NCI-H2171 treated with DMSO at 0.1 percent for 48 hours (cell line): Measurements from ENCODE around the gene LRRK1.

Source experiments
- DNase-seq: peaks from one replicate; lab custom pipeline; 2025; lab: John Stamatoyannopoulos, UW

The LRRK1 gene

GRCh38 chr15:101043011-101043410 is 123.9 kb downstream of the LRRK1 start:
- no peak for DNase-seq

GRCh38 chr15:101043911-101044624 is 124.9 kb downstream of the LRRK1 start:
- no peak for DNase-seq

- DNase-seq: no peak
These were observed 125.6 kb downstream of the LRRK1 start for GRCh38 chr15:101044625-101045235.

- no peak for DNase-seq
These were observed 126.1 kb downstream of the LRRK1 start for GRCh38 chr15:101045236-101045646.

- DNase-seq: no peak
These were observed 126.9 kb downstream of the LRRK1 start for GRCh38 chr15:101045835-101046691.

- DNase-seq: no peak
These were observed 127.7 kb downstream of the LRRK1 start for GRCh38 chr15:101046826-101047225.

GRCh38 chr15:101047301-101047781 is 128.2 kb downstream of the LRRK1 start:
- no peak for DNase-seq

GRCh38 chr15:101048176-101048575 is 129.0 kb downstream of the LRRK1 start:
- DNase-seq: no peak

- no peak for DNase-seq
These were observed 129.4 kb downstream of the LRRK1 start for GRCh38 chr15:101048581-101049030.

GRCh38 chr15:101049282-101049681 is 130.1 kb downstream of the LRRK1 start:
- DNase-seq: no peak

GRCh38 chr15:101049856-101050622 is 130.9 kb downstream of the LRRK1 start:
- no peak for DNase-seq

- DNase-seq: no peak
These were observed 131.6 kb downstream of the LRRK1 start for GRCh38 chr15:101050623-101051290.

- no peak for DNase-seq
These were observed 132.3 kb downstream of the LRRK1 start for GRCh38 chr15:101051291-101052030.

GRCh38 chr15:101052031-101052620 is 133.0 kb downstream of the LRRK1 start:
- DNase-seq: no peak

- DNase-seq: no peak
These were observed 133.5 kb downstream of the LRRK1 start for GRCh38 chr15:101052681-101053121.

- no peak for DNase-seq
These were observed 134.1 kb downstream of the LRRK1 start for GRCh38 chr15:101053261-101053660.

GRCh38 chr15:101054116-101054515 is 135.0 kb downstream of the LRRK1 start:
- DNase-seq: no peak

- DNase-seq: no peak
These were observed 135.8 kb downstream of the LRRK1 start for GRCh38 chr15:101054991-101055390.

- no peak for DNase-seq
These were observed 136.3 kb downstream of the LRRK1 start for GRCh38 chr15:101055411-101055810.
